Testis (tissue), 2 donors: ENCODE data around the gene MAP1LC3B2.

Experiments
- POLR2A ChIP-seq: fragments of 450-650 bp; IDR thresholded peaks from one replicate; pipeline ENCODE4 v1.6.1; 2017; ENCODE audit warnings: antibody characterized with exemption, mild to moderate bottlenecking, moderate library complexity
- TF ChIP-seq, protein P1 (sequence below), 3 experiments: fragments of 450-650 bp in 2 of 3; fragments of 200-600 bp in 1 of 3; sonication (generic) in 1 of 3; IDR thresholded peaks; one replicate each; pipeline ENCODE4 v1.5.1; 2016 to 2019; ENCODE audit warnings: antibody characterized with exemption in 3 of 3, mild to moderate bottlenecking in 2 of 3, moderate library complexity in 1 of 3

DNA sequence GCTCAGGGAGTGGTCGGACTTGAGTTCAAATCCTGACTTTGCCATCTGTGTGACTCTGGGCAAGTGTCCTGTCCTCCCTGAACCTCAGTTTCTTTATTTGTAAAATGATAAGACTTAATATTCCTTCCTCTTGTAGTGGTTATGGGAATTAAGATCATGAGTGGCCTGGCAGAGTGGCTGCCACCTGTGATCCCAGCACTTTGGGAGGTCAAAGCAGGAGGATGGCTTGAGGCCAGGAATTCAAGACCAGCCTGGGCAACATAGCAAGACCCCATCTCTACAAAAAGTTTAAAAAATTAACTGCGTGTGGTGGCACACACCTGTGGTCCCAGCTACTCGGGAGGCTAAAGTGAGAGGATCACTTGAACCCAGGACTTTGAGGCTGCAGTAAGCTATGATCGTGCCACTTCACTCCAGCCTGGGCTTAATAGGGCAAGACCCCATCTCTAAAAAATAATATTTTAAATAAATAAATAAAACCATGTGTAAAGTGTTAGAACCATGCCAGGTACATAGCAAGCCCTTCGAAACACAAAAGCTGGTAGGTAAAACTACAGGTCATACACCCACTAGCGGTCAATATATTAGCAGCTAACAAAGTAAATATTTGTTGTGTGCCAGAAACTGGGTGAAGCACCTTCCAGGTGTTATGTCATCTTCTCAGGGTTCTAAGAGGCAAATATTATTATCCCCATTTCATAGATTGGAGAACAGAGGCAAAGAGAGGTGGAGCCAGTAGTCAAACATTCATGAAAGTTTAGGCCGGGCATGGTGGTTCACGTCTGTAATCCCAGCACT is 17.4 kb upstream of the MAP1LC3B2 start:
- TF ChIP-seq, protein P1, sequence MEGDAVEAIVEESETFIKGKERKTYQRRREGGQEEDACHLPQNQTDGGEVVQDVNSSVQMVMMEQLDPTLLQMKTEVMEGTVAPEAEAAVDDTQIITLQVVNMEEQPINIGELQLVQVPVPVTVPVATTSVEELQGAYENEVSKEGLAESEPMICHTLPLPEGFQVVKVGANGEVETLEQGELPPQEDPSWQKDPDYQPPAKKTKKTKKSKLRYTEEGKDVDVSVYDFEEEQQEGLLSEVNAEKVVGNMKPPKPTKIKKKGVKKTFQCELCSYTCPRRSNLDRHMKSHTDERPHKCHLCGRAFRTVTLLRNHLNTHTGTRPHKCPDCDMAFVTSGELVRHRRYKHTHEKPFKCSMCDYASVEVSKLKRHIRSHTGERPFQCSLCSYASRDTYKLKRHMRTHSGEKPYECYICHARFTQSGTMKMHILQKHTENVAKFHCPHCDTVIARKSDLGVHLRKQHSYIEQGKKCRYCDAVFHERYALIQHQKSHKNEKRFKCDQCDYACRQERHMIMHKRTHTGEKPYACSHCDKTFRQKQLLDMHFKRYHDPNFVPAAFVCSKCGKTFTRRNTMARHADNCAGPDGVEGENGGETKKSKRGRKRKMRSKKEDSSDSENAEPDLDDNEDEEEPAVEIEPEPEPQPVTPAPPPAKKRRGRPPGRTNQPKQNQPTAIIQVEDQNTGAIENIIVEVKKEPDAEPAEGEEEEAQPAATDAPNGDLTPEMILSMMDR (IDR thresholded peaks at IDR 0.05): no peak
- TF ChIP-seq POLR2A: no peak
